HEK293 (cell line): ENCODE data around the gene MARK3.

ENCODE experiments used
- GFI1B ChIP-seq: fragments of 450-650 bp; formaldehyde crosslinking; IDR thresholded peaks from 2 replicates; pipeline ENCODE4 v1.5.1; 2016; ENCODE audit warnings: missing biosample characterization, missing genetic modification characterization
- MYNN ChIP-seq: fragments of 450-650 bp; formaldehyde crosslinking; IDR thresholded peaks from 2 replicates; pipeline ENCODE4 v1.5.1; 2016; ENCODE audit warnings: missing biosample characterization, missing genetic modification characterization, borderline replicate concordance
- SCRT2 ChIP-seq: fragments of 450-650 bp; formaldehyde crosslinking; IDR thresholded peaks from 2 replicates; pipeline ENCODE4 v1.5.1; 2016; ENCODE audit warnings: missing biosample characterization, missing genetic modification characterization
- SETDB1 ChIP-seq: IDR thresholded peaks from one replicate; pipeline ENCODE4 v1.6.1; 2017; ENCODE audit warnings: mild to moderate bottlenecking, low read length, moderate library complexity, mixed read lengths; ENCODE audit not compliant: insufficient read length
- SP2 ChIP-seq: fragments of 450-650 bp; formaldehyde crosslinking; IDR thresholded peaks from 2 replicates; pipeline ENCODE4 v1.5.1; 2016; ENCODE audit warnings: missing biosample characterization, missing genetic modification characterization
- WT1 ChIP-seq: fragments of 450-650 bp; formaldehyde crosslinking; IDR thresholded peaks from 2 replicates; pipeline ENCODE4 v1.5.1; 2016; ENCODE audit warnings: missing biosample characterization, missing genetic modification characterization
- ZBTB17 ChIP-seq: fragments of 450-650 bp; formaldehyde crosslinking; IDR thresholded peaks from 2 replicates; pipeline ENCODE4 v1.5.1; 2016; ENCODE audit warnings: missing biosample characterization, missing genetic modification characterization
- ZBTB7A ChIP-seq: fragments of 450-650 bp; formaldehyde crosslinking; IDR thresholded peaks from 2 replicates; pipeline ENCODE4 v1.5.1; 2016; ENCODE audit warnings: low read depth, missing biosample characterization, missing genetic modification characterization
- ZIC2 ChIP-seq: fragments of 450-650 bp; formaldehyde crosslinking; IDR thresholded peaks from 2 replicates; pipeline ENCODE4 v1.5.1; 2016; ENCODE audit warnings: missing biosample characterization, missing genetic modification characterization
- ZNF146 ChIP-seq: fragments of 450-650 bp; formaldehyde crosslinking; IDR thresholded peaks from 2 replicates; pipeline ENCODE4 v1.5.1; 2016; ENCODE audit warnings: missing biosample characterization, missing genetic modification characterization
- ZNF221 ChIP-seq: fragments of 450-650 bp; formaldehyde crosslinking; IDR thresholded peaks from 2 replicates; pipeline ENCODE4 v1.5.1; 2017; ENCODE audit warnings: missing biosample characterization, missing genetic modification characterization, borderline replicate concordance
- ZNF549 ChIP-seq: fragments of 450-650 bp; IDR thresholded peaks from 2 replicates; pipeline ENCODE4 v1.5.1; 2018; ENCODE audit warnings: missing biosample characterization, missing genetic modification characterization, mild to moderate bottlenecking, inconsistent platforms, moderate library complexity
- ZNF560 ChIP-seq: fragments of 450-650 bp; formaldehyde crosslinking; IDR thresholded peaks from 2 replicates; pipeline ENCODE4 v1.5.1; 2017; ENCODE audit warnings: missing biosample characterization, missing genetic modification characterization, borderline replicate concordance
- ZNF596 ChIP-seq: fragments of 450-650 bp; IDR thresholded peaks from 2 replicates; pipeline ENCODE4 v1.5.0; 2018; ENCODE audit warnings: missing biosample characterization, mild to moderate bottlenecking, missing genetic modification characterization, moderate library complexity
- ZSCAN30 ChIP-seq: fragments of 450-650 bp; IDR thresholded peaks from 2 replicates; pipeline ENCODE4 v1.5.1; 2018; ENCODE audit warnings: missing biosample characterization, mild to moderate bottlenecking, missing genetic modification characterization, moderate library complexity
- TF ChIP-seq, protein P1 (sequence below): fragments of 450-650 bp; formaldehyde crosslinking; IDR thresholded peaks from 2 replicates; pipeline ENCODE4 v1.5.1; 2016; ENCODE audit warnings: missing biosample characterization, missing genetic modification characterization, borderline replicate concordance
- TF ChIP-seq, protein P2 (sequence below): fragments of 450-650 bp; formaldehyde crosslinking; IDR thresholded peaks from 2 replicates; pipeline ENCODE4 v1.5.1; 2016; ENCODE audit warnings: missing biosample characterization, missing genetic modification characterization, borderline replicate concordance
- TF ChIP-seq, protein P3 (sequence below): fragments of 450-650 bp; formaldehyde crosslinking; IDR thresholded peaks from 2 replicates; pipeline ENCODE4 v1.5.1; 2016; ENCODE audit warnings: missing biosample characterization, missing genetic modification characterization
- TF ChIP-seq, protein P4 (sequence below): fragments of 450-650 bp; formaldehyde crosslinking; IDR thresholded peaks from 2 replicates; pipeline ENCODE4 v1.5.1; 2016; ENCODE audit warnings: missing biosample characterization, missing genetic modification characterization
- TF ChIP-seq, protein P5 (sequence below): fragments of 450-650 bp; formaldehyde crosslinking; IDR thresholded peaks from 2 replicates; pipeline ENCODE4 v1.5.1; 2016; ENCODE audit warnings: missing biosample characterization, missing genetic modification characterization
- TF ChIP-seq, protein P6 (sequence below): fragments of 450-650 bp; formaldehyde crosslinking; IDR thresholded peaks from 2 replicates; pipeline ENCODE4 v1.5.1; 2016; ENCODE audit warnings: missing biosample characterization, missing genetic modification characterization, borderline replicate concordance

Gene MARK3

DNA sequence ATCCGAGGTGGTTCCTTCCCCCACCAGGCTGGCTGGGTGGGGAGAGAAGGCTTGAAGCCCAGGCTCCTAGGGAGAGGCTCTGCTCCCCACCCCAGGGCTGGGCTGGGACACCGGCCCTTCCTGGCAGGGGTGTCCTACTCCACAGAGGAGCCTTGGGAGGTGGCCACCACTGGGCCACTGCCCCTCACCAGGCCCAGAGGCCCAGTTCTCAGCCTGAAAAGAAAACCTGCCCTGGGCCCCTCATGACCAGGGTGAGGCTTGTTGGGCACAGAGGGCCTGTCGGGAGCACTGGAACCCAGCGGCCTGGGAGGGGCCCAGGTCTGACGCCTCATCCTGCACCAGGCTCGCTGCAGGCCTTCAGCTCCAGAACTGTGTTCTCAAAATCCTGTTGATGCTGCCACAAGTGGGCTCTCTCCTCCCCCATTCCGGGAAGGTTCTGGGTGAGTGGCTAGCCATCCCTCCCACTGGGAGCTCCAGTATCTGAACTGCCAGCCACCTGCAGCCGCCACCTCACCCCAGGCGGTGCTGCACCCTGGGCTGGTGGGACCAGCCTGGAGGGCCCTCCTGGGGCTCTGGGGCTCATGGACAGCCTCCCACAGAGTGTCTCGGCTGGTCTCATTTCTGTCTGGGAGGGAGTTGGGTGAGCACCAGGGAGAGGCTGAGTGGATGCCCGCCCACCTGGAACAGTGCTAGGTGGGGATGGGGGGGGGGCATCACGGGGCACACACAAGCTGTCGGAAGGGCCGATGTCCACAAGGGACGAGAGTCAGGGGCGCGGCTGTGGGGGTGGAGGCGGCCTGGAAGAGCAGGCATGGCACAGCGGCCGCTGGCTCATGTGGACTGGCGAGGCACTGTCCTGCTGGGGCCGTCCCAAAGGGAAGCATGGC, 165.5 kb downstream of the MARK3 start (continued):
- TF ChIP-seq, protein P1, sequence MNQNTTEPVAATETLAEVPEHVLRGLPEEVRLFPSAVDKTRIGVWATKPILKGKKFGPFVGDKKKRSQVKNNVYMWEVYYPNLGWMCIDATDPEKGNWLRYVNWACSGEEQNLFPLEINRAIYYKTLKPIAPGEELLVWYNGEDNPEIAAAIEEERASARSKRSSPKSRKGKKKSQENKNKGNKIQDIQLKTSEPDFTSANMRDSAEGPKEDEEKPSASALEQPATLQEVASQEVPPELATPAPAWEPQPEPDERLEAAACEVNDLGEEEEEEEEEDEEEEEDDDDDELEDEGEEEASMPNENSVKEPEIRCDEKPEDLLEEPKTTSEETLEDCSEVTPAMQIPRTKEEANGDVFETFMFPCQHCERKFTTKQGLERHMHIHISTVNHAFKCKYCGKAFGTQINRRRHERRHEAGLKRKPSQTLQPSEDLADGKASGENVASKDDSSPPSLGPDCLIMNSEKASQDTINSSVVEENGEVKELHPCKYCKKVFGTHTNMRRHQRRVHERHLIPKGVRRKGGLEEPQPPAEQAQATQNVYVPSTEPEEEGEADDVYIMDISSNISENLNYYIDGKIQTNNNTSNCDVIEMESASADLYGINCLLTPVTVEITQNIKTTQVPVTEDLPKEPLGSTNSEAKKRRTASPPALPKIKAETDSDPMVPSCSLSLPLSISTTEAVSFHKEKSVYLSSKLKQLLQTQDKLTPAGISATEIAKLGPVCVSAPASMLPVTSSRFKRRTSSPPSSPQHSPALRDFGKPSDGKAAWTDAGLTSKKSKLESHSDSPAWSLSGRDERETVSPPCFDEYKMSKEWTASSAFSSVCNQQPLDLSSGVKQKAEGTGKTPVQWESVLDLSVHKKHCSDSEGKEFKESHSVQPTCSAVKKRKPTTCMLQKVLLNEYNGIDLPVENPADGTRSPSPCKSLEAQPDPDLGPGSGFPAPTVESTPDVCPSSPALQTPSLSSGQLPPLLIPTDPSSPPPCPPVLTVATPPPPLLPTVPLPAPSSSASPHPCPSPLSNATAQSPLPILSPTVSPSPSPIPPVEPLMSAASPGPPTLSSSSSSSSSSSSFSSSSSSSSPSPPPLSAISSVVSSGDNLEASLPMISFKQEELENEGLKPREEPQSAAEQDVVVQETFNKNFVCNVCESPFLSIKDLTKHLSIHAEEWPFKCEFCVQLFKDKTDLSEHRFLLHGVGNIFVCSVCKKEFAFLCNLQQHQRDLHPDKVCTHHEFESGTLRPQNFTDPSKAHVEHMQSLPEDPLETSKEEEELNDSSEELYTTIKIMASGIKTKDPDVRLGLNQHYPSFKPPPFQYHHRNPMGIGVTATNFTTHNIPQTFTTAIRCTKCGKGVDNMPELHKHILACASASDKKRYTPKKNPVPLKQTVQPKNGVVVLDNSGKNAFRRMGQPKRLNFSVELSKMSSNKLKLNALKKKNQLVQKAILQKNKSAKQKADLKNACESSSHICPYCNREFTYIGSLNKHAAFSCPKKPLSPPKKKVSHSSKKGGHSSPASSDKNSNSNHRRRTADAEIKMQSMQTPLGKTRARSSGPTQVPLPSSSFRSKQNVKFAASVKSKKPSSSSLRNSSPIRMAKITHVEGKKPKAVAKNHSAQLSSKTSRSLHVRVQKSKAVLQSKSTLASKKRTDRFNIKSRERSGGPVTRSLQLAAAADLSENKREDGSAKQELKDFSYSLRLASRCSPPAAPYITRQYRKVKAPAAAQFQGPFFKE: no peak
- TF ChIP-seq, protein P2, sequence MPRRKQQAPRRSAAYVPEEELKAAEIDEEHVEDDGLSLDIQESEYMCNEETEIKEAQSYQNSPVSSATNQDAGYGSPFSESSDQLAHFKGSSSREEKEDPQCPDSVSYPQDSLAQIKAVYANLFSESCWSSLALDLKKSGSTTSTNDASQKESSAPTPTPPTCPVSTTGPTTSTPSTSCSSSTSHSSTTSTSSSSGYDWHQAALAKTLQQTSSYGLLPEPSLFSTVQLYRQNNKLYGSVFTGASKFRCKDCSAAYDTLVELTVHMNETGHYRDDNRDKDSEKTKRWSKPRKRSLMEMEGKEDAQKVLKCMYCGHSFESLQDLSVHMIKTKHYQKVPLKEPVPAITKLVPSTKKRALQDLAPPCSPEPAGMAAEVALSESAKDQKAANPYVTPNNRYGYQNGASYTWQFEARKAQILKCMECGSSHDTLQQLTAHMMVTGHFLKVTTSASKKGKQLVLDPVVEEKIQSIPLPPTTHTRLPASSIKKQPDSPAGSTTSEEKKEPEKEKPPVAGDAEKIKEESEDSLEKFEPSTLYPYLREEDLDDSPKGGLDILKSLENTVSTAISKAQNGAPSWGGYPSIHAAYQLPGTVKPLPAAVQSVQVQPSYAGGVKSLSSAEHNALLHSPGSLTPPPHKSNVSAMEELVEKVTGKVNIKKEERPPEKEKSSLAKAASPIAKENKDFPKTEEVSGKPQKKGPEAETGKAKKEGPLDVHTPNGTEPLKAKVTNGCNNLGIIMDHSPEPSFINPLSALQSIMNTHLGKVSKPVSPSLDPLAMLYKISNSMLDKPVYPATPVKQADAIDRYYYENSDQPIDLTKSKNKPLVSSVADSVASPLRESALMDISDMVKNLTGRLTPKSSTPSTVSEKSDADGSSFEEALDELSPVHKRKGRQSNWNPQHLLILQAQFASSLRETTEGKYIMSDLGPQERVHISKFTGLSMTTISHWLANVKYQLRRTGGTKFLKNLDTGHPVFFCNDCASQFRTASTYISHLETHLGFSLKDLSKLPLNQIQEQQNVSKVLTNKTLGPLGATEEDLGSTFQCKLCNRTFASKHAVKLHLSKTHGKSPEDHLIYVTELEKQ (tag by site-specific recombination): no peak
- TF ChIP-seq ZBTB7A: no peak
- TF ChIP-seq ZNF560 (tag by site-specific recombination): no peak
- no peak for TF ChIP-seq WT1
- no peak for TF ChIP-seq ZNF596 (tag by site-specific recombination)
- TF ChIP-seq, protein P3, sequence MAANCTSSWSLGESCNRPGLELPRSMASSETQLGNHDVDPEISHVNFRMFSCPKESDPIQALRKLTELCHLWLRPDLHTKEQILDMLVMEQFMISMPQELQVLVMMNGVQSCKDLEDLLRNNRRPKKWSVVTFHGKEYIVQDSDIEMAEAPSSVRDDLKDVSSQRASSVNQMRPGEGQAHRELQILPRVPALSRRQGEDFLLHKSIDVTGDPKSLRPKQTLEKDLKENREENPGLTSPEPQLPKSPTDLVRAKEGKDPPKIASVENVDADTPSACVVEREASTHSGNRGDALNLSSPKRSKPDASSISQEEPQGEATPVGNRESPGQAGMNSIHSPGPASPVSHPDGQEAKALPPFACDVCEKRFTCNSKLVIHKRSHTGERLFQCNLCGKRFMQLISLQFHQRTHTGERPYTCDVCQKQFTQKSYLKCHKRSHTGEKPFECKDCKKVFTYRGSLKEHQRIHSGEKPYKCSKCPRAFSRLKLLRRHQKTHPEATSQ (tag by site-specific recombination): no peak
- TF ChIP-seq ZNF146: no peak
- TF ChIP-seq, protein P4, sequence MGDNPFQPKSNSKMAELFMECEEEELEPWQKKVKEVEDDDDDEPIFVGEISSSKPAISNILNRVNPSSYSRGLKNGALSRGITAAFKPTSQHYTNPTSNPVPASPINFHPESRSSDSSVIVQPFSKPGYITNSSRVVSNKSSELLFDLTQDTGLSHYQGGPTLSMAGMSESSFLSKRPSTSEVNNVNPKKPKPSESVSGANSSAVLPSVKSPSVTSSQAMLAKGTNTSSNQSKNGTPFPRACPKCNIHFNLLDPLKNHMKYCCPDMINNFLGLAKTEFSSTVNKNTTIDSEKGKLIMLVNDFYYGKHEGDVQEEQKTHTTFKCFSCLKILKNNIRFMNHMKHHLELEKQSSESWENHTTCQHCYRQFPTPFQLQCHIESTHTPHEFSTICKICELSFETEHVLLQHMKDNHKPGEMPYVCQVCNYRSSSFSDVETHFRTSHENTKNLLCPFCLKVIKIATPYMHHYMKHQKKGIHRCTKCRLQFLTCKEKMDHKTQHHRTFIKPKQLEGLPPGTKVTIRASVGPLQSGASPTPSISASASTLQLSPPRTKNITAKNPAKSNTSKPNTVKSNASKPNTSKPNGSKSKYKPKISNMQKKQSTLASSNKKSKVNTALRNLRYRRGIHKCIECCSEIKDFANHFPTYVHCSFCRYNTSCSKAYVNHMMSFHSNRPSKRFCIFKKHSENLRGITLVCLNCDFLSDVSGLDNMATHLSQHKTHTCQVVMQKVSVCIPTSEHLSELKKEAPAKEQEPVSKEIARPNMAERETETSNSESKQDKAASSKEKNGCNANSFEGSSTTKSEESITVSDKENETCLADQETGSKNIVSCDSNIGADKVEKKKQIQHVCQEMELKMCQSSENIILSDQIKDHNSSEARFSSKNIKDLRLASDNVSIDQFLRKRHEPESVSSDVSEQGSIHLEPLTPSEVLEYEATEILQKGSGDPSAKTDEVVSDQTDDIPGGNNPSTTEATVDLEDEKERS (tag by site-specific recombination): no peak
- no peak for TF ChIP-seq ZSCAN30 (tag by site-specific recombination)
- TF ChIP-seq, protein P5, sequence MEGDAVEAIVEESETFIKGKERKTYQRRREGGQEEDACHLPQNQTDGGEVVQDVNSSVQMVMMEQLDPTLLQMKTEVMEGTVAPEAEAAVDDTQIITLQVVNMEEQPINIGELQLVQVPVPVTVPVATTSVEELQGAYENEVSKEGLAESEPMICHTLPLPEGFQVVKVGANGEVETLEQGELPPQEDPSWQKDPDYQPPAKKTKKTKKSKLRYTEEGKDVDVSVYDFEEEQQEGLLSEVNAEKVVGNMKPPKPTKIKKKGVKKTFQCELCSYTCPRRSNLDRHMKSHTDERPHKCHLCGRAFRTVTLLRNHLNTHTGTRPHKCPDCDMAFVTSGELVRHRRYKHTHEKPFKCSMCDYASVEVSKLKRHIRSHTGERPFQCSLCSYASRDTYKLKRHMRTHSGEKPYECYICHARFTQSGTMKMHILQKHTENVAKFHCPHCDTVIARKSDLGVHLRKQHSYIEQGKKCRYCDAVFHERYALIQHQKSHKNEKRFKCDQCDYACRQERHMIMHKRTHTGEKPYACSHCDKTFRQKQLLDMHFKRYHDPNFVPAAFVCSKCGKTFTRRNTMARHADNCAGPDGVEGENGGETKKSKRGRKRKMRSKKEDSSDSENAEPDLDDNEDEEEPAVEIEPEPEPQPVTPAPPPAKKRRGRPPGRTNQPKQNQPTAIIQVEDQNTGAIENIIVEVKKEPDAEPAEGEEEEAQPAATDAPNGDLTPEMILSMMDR (tag by site-specific recombination): peak; percentile 22; the same call in 1 of the 2 replicates
- TF ChIP-seq ZIC2: peak; percentile 98
- TF ChIP-seq ZBTB17 (tag by site-specific recombination): no peak
- no peak for TF ChIP-seq MYNN
- no peak for TF ChIP-seq GFI1B
- TF ChIP-seq ZNF221: no peak
- TF ChIP-seq SP2: no peak
- TF ChIP-seq SCRT2 (tag by site-specific recombination): peak; percentile 86
- TF ChIP-seq, protein P6, sequence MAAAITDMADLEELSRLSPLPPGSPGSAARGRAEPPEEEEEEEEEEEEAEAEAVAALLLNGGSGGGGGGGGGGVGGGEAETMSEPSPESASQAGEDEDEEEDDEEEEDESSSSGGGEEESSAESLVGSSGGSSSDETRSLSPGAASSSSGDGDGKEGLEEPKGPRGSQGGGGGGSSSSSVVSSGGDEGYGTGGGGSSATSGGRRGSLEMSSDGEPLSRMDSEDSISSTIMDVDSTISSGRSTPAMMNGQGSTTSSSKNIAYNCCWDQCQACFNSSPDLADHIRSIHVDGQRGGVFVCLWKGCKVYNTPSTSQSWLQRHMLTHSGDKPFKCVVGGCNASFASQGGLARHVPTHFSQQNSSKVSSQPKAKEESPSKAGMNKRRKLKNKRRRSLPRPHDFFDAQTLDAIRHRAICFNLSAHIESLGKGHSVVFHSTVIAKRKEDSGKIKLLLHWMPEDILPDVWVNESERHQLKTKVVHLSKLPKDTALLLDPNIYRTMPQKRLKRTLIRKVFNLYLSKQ (tag by site-specific recombination): no peak
- TF ChIP-seq ZNF549 (tag by site-specific recombination): no peak
- no peak for TF ChIP-seq SETDB1
